COLO668 (cell line): ENCODE measurements around the gene C9orf78.
"Not testable (repeated sequence)": the region's sequence is repeated elsewhere in the genome, so short reads cannot be mapped to it uniquely, and the experiment has no call there.

Source experiments
- DNase-seq: peaks from one replicate; lab custom pipeline; 2025; ENCODE audit not compliant: unreplicated experiment; lab: John Stamatoyannopoulos, UW

The C9orf78 gene

DNA sequence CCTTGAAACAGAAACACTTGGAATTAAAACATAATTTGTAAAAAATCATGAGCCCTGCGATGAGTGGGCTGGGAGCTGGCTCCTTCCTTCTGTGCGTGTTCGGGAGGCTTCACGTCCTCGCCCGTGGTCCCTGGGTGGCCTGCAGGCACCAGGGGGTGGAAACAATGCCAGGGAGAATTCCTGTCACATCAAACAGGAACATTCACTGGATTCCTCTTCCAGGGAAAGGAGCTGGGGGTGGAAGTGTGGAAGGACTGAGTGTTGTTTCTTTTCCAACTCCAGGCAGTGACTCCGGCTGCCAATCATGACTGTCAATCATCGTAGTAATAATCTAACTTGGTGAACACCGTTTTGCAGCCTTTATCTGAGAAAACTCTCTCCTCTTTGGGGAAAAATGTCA is 21.4 kb downstream of the C9orf78 start:
- no peak for DNase-seq

DNA sequence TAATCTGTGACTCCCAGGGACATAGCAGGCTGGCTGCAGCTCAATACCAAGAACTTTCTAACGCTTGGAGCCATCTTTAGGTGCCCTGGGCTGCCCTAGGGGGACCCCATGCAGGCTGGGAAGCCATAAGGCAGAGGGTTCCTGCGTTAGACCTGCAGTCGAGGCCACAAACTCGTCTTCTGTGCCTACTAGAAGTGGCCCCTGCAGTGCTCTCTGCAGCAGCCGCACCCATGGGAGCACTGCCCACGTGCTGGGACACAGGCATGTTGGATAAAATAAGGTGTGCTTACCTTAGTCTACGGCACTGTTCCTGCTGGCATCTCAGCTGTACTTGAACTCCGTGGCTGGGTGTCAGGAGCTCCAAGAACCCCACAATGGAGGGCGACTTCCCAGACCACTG is 22.7 kb downstream of the C9orf78 start:
- DNase-seq = no peak

DNA sequence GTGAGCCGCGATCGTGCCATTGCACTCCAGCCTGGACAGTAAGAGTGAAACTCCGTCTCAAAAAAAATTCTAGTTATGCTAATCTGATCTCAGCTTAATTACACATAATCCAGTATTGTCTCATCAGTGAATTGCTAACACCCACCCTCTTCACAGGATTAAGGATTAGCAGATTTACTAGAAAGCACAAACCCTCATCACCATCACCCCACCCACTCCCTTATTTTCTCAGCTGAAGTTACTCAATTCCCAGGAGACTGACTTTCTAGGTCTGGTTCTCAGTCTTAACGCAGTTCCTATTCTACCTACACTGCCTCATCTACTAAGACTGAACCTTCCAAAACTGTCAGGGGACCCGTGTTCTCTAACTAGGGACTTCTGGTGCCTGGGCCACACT is 23.1 kb downstream of the C9orf78 start:
- no peak for DNase-seq

DNA sequence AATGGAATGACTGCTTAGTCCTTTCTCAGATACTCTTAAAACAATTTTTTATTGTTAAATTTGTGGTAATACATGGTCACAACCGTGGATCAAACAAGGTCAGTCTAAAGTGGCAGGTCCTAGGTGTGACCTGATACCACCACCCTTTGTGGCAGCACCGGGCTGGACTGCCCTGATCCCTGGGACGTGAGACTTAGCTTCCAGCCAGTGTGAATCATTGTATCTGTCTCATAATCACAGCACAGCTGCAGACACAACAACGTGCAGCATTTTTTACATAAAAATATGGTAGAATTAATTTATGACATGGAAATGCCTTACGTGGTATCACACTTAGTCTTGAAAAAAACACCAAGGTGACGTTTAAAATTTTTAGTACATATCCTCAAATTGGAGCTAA is 24.3 kb downstream of the C9orf78 start:
- no peak for DNase-seq

DNA sequence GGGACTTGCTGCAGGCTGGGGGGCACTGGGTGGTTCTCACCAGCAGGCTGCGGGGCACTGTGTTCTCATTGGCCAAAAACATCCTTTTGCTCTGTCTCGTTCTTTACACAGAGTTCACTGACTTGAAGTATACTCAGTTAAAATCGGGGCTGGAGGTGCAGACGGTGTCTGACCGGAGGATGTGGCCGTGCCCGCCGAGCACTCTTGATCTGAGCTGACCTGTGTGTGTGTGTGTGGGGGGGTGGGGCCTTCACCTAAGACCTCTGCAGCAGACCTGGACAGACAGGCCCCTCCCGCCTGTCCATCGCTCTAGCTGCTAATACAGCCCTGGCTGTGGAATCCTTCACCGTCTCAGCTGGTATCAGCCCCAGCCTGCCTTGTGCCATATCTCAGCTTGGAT is 25.0 kb downstream of the C9orf78 start:
- DNase-seq = no peak

DNA sequence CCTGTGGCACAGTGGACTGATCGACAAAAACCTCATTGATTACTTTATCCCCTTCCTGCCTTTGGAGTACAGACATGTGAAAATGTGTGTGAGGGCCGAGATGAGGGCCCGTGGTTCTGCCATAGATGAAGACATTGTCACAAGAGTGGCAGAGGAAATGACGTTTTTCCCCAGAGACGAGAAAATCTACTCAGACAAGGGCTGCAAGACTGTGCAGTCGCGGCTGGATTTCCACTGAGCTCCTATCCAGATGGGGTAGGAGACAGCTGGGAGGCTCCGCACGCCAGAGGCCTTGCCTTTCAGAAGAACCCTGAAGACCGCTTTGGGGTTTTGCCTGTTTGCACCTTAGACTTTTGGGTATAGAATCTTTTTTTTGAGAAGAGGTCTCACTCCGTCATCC is 25.7 kb downstream of the C9orf78 start:
- DNase-seq = no peak

DNA sequence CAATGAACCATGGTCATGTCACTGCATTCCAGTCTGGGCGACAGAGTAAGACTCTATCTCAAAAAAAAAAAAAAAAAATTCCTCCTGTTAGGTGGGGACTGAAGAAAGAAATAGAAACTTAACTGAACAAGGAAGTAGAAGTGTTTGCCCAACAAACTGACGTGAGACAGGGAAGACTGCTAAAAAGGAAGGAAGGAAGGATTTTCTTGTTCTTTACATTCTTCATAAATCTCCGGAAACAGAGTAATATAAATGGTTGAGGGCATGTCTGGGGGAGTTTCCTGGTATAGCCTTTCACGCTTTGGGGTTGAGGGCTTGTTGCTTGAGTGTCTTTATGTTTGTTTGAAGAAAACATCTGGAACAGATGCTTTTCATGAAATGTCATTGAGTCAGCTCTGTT is 29.0 kb downstream of the C9orf78 start:
- no peak for DNase-seq

DNA sequence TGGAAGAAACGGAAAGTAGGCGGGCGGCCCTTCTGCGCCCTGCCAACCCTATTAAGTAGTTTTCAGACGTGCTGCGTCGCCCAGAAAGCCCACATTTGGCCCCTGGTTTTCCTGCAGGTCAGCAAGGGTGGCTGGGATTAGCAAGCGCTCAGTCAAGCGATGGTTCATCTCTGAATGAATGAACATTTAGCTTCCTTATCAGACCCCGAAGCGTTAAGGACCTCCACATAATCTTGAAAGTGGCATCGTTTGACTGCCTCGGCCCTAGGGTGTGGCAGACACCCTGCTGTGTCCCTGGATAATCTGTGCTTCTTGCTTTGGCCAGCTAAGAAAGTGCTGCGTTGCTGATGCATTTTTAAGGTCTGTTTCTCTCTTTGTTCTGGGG is 31.4 kb downstream of the C9orf78 start:
- no peak for DNase-seq

DNA sequence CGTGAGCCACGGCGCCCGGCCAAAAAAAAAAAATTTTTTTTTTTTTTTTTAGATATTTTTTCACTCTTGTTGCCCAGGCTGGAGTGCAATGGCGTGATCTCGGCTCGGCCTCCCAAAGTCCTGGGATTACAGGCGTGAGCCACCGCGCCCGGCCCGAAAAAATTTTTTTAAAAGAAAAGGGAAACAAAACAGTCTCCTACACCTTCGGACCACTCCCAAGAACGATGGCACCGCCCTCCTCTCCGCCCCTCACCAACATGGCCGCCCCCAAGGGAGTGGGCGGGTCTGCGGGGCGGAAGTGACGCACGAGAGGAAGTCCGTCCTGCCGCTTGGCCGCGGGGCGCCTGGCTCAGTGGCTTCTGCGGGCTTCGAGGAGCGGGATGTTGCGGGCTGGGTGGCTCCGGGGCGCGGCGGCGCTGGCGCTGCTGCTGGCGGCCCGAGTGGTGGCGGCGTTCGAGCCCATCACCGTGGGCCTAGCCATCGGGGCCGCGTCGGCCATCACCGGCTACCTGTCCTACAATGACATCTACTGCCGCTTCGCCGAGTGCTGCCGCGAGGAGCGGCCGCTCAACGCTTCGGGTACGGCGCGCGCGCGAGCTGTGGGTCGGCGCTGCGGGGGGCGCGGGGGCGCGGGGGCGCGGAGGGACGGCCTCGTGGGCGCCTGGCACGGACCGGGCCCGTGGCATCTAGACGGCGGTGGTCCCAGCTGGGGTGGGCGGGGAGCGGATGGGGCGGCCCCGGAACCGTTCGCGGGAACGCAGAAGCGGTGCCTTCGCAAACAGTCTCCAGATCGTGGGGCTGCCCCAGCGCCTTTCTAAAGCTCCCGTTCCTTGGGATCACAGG is 32.0 kb downstream of the C9orf78 start, which contains the start of gene TOR1B:
TSS of gene TOR1B (plus strand) at position 352 of the 843 bp plus-strand sequence. CDS start at position 381, 29 bp downstream.
- DNase-seq = peak; percentile 90

DNA sequence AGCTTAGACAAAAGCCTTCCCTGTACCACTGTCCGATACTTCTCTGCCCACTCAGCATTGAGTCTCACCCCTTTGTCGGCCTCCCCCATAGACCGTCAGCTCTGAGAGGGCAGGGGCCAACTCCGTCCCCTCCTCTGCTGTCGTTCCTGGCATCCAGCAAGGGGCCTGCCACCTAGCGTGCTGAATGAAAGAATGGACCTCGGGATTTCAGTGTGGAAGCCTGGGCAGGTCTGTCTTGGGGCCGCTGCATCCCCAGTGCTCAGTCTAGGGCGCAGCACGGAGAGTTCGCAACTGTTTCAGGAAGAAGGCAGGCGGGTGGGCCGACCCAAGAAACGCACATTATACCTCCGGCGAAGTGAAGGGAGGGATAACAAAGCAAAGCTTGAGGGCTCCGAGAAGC is 33.6 kb downstream of the C9orf78 start:
- no peak for DNase-seq

DNA sequence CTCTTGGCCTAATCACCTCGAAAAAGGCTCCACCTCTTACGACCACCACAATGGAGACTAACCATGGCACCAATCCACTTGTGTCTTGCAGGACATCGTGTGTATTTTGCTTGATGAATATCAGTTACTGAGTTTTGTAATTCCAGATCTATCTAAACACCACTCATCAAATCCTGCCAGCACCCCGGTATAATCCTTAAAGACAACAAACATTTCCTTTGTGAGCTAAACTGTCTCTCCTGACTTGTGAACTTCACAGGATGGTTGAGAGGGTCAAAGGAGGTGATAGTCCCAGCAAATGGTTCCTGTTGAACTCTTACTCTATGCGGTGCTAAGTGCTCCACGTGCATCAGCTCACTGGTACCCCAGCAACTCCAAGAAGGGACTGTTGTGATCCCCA is 36.1 kb downstream of the C9orf78 start:
- DNase-seq = no peak

DNA sequence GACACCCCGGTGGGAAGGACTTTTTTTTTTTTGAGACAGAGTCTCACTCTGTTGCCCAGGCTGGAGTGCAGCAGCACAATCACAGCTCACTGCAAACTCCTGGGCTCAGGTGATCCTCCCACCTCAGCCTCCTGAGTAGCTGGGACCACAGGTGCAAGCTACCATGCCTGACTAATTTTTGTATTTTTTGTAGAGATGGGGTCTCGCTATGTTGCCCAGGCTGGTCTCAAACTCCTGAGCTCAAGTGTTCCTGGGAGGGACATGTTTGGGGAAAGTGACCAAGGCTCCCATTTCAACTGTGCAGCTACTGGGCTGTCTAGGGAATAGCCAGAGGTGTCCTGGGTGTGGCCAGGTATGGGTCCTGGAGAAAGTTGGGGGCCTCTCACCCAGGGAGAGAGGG is 39.0 kb downstream of the C9orf78 start:
- DNase-seq = not testable (repeated sequence)

DNA sequence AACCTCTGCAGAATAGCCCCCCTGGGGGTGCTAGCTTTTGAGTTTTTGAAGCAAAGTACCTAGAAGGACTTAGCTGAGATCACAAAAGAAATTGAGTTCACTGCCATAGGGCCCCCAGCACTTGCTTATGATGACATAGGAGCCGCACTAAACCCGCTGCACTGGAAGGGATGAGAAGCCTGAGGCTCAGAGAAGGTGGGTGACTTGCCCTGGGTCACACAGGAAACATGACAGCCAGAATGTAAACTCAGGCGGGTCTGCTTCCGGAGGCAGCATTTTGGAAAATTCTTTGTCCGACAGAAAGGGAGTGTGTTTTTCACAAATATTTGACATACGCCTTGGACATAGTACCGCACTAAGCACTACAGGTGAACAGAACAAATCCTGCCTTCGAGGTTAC is 40.5 kb downstream of the C9orf78 start:
- no peak for DNase-seq

DNA sequence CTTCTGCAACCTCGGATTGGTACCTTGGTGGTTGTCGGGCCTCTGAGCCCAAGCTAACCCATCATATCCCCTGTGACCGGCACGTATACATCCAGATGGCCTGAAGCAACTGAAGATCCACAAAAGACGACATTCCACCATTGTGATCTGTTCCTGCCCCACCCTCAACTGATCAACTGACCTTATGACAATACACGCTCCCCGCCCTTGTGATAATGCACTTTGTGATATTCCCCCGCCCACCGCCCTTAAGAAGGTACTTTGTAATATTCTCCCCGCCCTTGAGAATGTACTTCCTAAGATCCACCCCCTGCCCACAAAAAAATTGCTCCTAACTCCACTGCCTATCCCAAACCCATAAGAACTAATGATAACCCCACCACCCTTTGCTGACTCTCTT is 48.6 kb downstream of the C9orf78 start:
- DNase-seq = no peak

DNA sequence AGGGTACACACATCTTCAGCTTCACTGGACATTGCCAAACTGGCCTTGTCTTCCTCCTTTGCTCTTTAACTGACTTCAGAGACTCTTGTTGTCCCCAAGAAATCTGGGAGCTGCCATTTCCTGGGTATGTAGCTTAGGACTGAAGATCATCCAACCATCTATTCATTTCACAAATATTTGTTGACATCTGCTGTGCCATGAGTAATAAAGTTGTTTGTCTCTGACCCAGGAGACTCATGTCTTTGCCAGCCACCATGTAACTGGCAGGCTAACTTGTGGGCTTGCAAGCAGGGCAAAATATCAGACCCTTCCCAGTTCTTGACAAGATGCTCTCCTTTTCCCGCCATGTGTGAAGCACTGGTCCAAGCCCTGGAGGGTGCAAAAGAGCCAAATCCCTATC is 49.2 kb downstream of the C9orf78 start:
- no peak for DNase-seq

DNA sequence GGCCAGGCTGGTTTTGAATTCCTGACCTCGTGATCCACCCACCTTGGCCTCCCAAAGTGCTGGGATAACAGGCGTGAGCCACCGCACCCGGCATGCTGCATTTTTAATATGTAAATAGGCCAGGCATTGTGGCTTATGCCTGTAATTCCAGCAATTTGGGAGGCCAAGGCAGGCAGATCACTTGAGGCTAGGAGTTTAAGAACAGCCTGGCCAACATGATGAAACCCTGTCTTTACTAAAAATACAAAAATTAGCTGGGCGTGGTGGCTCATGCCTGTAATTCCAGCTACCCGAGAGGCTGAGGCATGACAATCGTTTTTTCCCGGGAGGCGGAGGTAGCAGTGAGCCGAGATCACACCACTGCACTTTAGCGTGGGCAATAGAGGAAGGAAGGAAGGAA is 50.1 kb downstream of the C9orf78 start:
- not testable (repeated sequence) for DNase-seq

DNA sequence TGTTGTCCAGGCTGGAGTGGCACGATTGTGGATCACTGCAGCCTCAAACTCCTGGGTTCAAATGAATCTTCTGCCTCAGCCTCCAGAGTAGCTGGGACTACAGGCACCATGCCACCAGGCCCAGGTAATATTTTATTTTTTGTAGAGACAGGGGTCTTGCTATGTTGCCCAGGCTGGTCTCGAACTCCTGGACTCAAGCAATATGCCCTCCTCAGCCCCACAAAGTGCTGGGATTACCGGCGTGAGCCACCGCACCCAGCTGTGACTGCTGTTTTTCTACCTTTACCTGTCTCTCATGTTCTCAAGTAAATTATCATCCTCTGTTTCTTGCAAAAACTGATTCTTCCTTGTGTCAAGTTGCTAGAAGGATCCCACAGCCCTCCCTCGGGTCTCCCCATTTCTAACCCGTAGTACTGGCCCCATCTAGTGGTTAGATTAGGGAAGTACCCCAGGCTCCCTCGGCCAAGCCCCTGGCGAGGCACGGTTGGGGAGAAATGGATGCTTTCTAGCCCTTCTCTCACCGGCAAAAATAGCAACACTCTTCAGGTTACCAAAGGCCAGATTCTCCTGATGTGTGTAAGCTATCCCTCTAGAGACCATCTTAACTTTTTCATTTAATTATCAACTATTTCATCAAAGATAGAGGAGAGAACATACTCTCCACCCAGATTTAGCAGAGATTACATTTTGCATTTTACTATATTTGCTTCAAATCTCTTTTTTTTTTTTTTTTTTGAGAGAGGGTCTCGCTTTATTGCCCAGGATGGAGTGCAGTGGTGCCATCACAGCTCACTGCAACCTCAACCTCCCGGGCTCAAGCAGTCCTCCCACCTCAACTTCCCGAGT is 51.3 kb downstream of the C9orf78 start:
- peak; percentile 39 for DNase-seq

DNA sequence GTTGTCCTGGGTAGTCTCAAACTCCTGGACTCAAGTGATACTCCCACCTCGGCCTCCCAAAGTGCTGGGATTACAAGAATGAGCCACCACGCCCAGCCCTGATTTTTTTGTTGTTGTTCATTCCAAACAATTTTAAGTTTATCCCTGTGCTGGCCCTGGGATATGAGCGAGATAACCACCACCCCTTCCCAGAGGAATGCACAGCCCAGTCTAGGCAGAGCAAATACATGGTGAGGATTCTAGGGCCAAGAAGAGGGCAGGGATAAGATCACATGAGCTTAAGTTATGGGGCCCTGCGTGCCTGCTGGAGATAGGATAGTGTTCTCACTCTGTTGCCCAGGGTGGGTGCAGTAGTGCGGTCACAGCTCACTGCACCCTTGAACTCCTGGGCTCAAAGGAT is 53.1 kb downstream of the C9orf78 start:
- no peak for DNase-seq

DNA sequence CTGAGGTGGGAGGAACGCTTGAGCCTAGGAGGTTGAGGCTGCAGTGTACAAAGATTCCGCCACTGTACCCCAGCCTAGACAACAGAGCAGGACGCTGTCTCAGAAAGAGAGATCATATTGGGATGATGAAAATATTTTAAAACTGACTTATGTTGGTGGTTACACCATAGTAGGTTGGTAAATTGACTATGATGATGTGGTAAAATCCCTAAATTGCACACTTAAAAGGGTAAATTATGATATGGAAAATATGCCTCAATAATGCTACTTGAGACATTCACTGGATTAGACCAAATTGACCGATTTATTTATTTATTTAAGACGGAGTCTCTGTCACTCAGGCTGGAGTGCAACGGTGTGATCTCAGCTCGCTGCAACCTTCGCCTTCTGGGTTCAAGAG is 53.9 kb downstream of the C9orf78 start:
- DNase-seq = no peak

DNA sequence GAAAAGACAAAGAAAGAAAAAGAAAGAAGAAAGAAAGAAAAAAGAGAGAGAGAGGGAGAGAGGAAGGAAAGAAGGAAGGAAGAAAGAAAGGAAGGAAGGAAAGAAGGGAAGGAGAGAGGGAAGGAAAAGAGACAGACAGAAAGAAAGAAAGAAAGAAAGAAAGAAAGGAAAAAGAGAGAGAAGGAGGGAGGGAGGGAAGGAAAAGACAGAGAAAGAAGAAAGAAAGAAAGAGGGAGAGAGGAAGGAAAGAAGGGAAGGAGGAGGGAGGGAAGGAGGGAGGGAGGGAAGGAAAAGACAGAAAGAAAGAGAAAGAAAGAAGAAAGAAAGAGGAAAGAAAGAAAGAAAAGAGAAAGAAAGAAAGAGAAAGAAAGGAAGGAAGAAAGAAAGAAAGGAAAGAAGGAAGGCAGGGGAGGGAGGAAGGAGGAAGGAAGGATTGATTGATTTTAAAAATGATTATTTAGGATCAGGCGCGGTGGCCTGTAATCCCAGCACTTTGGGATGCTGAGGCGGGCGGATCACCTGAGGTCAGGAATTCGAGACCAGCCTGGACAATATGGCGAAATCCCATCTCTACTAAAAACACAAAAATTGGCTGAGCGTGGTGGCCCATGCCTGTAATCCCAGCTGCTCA is 55.4 kb downstream of the C9orf78 start:
- no peak for DNase-seq

DNA sequence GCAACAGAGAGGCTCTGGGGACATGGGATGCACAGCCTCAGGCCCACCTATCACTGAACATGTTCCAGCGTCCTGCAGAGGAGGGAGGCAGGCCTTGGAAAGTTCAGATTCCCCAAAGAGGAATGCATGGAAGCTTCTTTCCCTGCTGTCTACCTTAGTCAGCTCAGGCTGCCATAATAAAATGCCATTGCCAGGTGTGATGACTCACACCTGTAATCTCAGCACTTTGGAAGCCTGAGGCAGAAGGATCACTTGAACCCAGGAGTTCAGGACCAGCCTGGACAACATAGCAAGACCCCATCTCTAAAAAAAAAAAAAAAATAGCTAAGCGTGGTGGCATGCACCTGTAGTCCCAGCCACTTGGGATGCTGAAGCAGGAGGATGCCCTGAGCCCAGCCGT is 56.6 kb downstream of the C9orf78 start:
- DNase-seq = no peak

DNA sequence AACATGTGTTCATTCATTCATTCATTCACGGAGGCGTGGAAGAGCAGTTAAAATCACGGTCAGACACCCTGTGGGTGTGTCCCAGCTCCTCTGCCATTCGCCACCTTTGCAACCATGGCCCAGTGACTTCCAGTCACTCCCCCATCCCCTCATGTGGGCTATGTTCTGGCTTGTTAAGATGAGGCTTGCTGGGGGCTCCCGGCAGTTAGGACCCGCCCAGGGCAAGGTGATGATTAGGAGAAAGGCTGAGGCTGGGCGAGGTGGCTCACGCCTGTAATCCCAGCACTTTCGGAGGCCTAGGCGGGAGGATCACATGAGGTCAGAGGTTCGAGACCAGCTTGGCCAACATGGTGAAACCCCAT is 57.3 kb downstream of the C9orf78 start:
- DNase-seq = no peak
